Bronchial epithelial cell (primary cell): ENCODE results near the gene RALGAPA2. TPM values are rescaled to one million over a fixed set of nuclear protein-coding genes. Genes with fewer than 3 reads are reported as not detected.

Experiments used
- DNase-seq: peaks from one replicate; pipeline ENCODE4 v3.0.0-alpha.2; 2010; ENCODE audit warnings: low read depth
- FAIRE-seq: peaks from 2 replicates; lab custom pipeline; 2011; peaks lifted over from hg19 to GRCh38; lab: Jason Lieb, UNC
- H3K27me3 ChIP-seq: 2 replicates; pipeline ENCODE4 v1.5.1; 2011; ENCODE audit warnings: low read length; ENCODE audit not compliant: control insufficient read depth, insufficient read depth
- H3K36me3 ChIP-seq: 2 replicates; pipeline ENCODE4 v1.5.1; 2011; ENCODE audit warnings: low read length; ENCODE audit not compliant: control insufficient read depth, insufficient read depth
- H3K4me3 ChIP-seq: 2 replicates; pipeline ENCODE4 v1.5.1; 2011; ENCODE audit warnings: mild to moderate bottlenecking, low read depth, low read length, control low read depth
- total RNA-seq: library from RNA; depleted of rRNA; stranded (reverse); fragments of >200 nt; gene quantifications from 2 replicates; pipeline ENCODE4 v1.2.1, GENCODE V29; 2014
- TF ChIP-seq, protein P1 (sequence below): IDR thresholded peaks from 2 replicates; pipeline ENCODE4 v1.5.1; 2011; ENCODE audit warnings: mild to moderate bottlenecking, moderate library complexity, low read length, control low read depth, inconsistent platforms; ENCODE audit not compliant: insufficient read depth, severe bottlenecking

The RALGAPA2 gene
- total RNA-seq, 1 donor from 2014 or later = 8.7 TPM

DNA sequence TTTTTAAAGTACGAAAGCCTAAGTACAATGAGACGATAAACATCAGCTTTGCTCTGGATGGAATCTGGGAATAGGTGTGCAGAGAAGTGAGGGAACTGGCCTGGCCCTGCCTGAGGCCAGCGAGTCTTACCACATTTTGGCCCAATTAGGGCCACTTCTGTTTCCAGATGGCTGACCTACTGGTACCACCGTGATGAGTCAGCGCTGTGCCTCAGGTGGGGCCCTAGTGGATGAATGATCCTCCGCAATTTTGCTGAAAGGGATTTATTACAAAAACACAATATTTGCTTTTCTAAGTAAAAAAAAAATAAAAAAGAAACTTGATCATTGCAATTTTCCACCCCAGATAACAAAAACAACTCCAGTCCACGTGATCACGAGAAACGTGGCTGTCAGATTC lies 322.1 kb downstream of the RALGAPA2 start:
- DNase-seq (no peak), FAIRE-seq (no peak)
- Histone ChIP-seq H3K27me3 (no peaks in the 10 kb centered on the region), H3K4me3 (no peak overlapping the region), H3K36me3 (no peaks in the 10 kb centered on the region)
- TF ChIP-seq, protein P1, sequence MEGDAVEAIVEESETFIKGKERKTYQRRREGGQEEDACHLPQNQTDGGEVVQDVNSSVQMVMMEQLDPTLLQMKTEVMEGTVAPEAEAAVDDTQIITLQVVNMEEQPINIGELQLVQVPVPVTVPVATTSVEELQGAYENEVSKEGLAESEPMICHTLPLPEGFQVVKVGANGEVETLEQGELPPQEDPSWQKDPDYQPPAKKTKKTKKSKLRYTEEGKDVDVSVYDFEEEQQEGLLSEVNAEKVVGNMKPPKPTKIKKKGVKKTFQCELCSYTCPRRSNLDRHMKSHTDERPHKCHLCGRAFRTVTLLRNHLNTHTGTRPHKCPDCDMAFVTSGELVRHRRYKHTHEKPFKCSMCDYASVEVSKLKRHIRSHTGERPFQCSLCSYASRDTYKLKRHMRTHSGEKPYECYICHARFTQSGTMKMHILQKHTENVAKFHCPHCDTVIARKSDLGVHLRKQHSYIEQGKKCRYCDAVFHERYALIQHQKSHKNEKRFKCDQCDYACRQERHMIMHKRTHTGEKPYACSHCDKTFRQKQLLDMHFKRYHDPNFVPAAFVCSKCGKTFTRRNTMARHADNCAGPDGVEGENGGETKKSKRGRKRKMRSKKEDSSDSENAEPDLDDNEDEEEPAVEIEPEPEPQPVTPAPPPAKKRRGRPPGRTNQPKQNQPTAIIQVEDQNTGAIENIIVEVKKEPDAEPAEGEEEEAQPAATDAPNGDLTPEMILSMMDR = no peak

DNA sequence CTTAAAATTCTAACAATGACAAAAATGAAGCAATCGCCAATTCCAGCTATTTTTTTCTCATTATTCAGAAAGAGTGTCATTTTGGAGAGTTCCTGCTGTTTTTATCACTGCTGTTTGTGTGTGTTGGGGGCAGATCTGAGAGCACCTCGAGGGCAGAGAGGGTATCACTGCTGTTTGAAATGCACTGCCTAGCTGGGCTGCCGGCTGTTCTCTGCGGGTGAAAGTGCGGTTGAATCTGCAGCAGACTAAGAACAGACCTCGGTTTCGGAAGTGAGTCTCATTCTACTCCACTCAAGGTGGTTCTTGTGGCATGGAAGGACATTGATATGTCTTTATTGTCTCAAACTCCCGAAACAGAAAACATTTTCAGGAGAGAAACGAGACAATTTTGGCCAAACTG lies 326.3 kb downstream of the RALGAPA2 start:
- DNase-seq (no peak), FAIRE-seq (no peak)
- Histone ChIP-seq H3K27me3 (no peaks in the 10 kb centered on the region), H3K36me3 (no peaks in the 10 kb centered on the region), H3K4me3 (no peak overlapping the region)
- TF ChIP-seq, protein P1 = no peak

- H3K27me3 ChIP-seq = peaks cover 17% of the 10 kb centered on the region
- FAIRE-seq (no peak), DNase-seq (no peak)
- no peaks in the 10 kb centered on the region for H3K36me3 ChIP-seq
- TF ChIP-seq, protein P1 = no peak
- no peak overlapping the region for H3K4me3 ChIP-seq
Measured at GRCh38 chr20:20375862-20376261, 336.6 kb downstream of the RALGAPA2 start.

DNA sequence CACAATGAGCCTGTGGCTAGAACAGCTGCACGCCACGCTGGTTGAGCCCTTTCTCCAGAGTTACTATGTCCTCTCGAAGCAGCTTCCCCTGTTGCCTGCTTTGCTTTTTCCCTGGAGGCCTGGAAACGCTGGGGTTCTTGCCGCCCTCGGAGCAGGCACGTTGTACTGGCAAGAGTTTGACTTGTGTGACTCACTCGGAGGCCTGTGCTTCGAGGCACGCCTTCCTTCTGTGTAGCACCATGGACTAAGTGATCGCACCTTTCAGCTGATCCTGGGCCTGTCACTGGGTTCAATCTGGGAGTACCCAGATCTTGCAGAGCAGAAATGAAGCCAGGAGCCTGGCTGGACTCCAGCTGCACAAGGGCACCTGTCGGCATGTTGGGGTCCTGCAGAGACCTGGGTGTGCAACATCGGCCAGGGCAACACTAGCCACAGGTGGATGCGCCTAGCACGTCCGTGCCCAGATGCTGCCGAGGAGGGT lies 339.3 kb downstream of the RALGAPA2 start:
- Histone ChIP-seq H3K27me3 (peaks cover 29% of the 10 kb centered on the region), H3K4me3 (no peak overlapping the region), H3K36me3 (no peaks in the 10 kb centered on the region)
- FAIRE-seq (peak; percentile 94), DNase-seq (peak; percentile 18)
- TF ChIP-seq, protein P1 = no peak

DNA sequence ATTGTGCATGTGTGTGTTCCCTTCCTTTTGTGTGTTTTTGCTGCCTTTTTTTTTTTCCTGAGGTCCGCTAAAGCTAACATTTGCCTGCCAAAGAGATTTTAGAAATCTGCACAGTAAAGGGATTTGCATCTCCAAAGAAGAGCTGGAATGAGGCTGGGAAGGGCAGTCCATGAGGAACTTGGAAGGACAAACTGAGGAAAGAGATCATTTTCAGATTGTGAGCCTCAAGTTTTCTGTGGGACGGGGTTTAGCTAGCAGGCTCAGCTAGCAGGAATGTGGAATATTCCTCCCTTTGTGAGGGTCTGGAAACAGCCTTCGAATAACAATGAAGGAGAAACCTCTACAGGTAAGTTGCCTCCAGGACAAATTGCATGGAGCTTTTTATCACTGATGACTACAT lies 340.8 kb downstream of the RALGAPA2 start:
- Histone ChIP-seq H3K27me3 (peaks cover 34% of the 10 kb centered on the region), H3K4me3 (no peak overlapping the region), H3K36me3 (no peaks in the 10 kb centered on the region)
- FAIRE-seq (no peak), DNase-seq (no peak)
- TF ChIP-seq, protein P1 = no peak

GRCh38 chr20:20371083-20371482 lies 341.4 kb downstream of the RALGAPA2 start:
- no peak for DNase-seq
- Histone ChIP-seq H3K27me3 (peaks cover 37% of the 10 kb centered on the region), H3K36me3 (no peaks in the 10 kb centered on the region), H3K4me3 (no peak overlapping the region)
- TF ChIP-seq, protein P1 = no peak
- no peak for FAIRE-seq
